H1 (cell line): Measurements from ENCODE around the gene RPL38. TPM values are rescaled to one million over a fixed set of nuclear protein-coding genes. Genes with fewer than 3 reads are reported as not detected.

Source experiments
- CTCF ChIA-PET: fragments of 300-600 bp; sonication (Branson Sonifier 250); formaldehyde crosslinking; loops from one replicate; lab custom pipeline; 2021; ENCODE audit not compliant: partially characterized antibody; lab: Charles Lee
- POLR2A ChIA-PET: fragments of 300-600 bp; sonication (Branson Sonifier 250); formaldehyde crosslinking; loops from one replicate; lab custom pipeline; 2021; ENCODE audit warnings: inconsistent platforms; ENCODE audit not compliant: partially characterized antibody; lab: Charles Lee
- DNase-seq, 2 experiments: peaks; one replicate each; pipeline versions ENCODE4 v3.0.0 to v3.0.0-alpha.2; 2010 to 2022; ENCODE audit warnings: low spot score in 2 of 2, low read depth in 1 of 2, mixed read lengths in 1 of 2
- FAIRE-seq: peaks from 2 replicates; lab custom pipeline; 2011; peaks lifted over from hg19 to GRCh38; lab: Jason Lieb, UNC
- H2AFZ ChIP-seq: 2 replicates; pipeline ENCODE4 v1.8.1; 2012; ENCODE audit warnings: low read length, inconsistent platforms
- H2AK5ac ChIP-seq: 2 replicates; pipeline ENCODE4 v1.6.1; 2013; ENCODE audit warnings: low read depth, low read length
- H2BK120ac ChIP-seq: replicated peaks from 2 replicates; pipeline ENCODE3; 2013; ENCODE audit warnings: low read depth, low read length, inconsistent platforms
- H2BK12ac ChIP-seq: 2 replicates; pipeline ENCODE4 v1.6.1; 2013; ENCODE audit warnings: low read depth, low read length
- H2BK15ac ChIP-seq: 2 replicates; pipeline ENCODE4 v1.6.1; 2013; ENCODE audit warnings: low read length
- H2BK20ac ChIP-seq: 2 replicates; pipeline ENCODE4 v1.6.1; 2013; ENCODE audit warnings: low read length
- H2BK5ac ChIP-seq: 2 replicates; pipeline ENCODE4 v1.6.1; 2013; ENCODE audit warnings: low read depth, low read length
- H3K14ac ChIP-seq: 2 replicates; pipeline ENCODE4 v1.6.1; 2013; ENCODE audit warnings: inconsistent platforms; ENCODE audit not compliant: insufficient read length
- H3K18ac ChIP-seq: 2 replicates; pipeline ENCODE4 v1.6.1; 2013; ENCODE audit warnings: low read length; ENCODE audit errors: extremely low read depth
- H3K23ac ChIP-seq: 2 replicates; pipeline ENCODE4 v1.6.1; 2013; ENCODE audit warnings: inconsistent platforms; ENCODE audit not compliant: insufficient read length
- H3K23me2 ChIP-seq: 2 replicates; pipeline ENCODE4 v1.6.1; 2013; ENCODE audit warnings: low read depth, low read length
- H3K27ac ChIP-seq: 2 replicates; pipeline ENCODE4 v1.6.1; 2011; ENCODE audit warnings: low read depth, low read length, inconsistent platforms
- H3K27me3 ChIP-seq, 4 experiments: replicated peaks in 1 of 4; 1 replicate in 1 of 4; 2 replicates in 3 of 4; pipeline versions ENCODE4 v1.6.1 to v1.8.1; 2011 to 2013; ENCODE audit warnings: low read length in 3 of 4, mild to moderate bottlenecking in 3 of 4, inconsistent platforms in 2 of 4, mixed read lengths in 2 of 4, moderate library complexity in 1 of 4; ENCODE audit not compliant: control insufficient read depth in 3 of 4, insufficient read depth in 3 of 4; ENCODE audit errors: extremely low read depth in 1 of 4
- H3K36me3 ChIP-seq, 4 experiments: 2 replicates each; pipeline versions ENCODE4 v1.6.1 to v1.8.1; 2011 to 2013; ENCODE audit warnings: mild to moderate bottlenecking in 4 of 4, low read length in 3 of 4, moderate library complexity in 2 of 4, control low read depth in 1 of 4, inconsistent platforms in 1 of 4; ENCODE audit not compliant: insufficient read depth in 4 of 4, control insufficient read depth in 2 of 4
- H3K4ac ChIP-seq: replicated peaks from 2 replicates; pipeline ENCODE3; 2013; ENCODE audit warnings: low read length, low read depth, mixed read lengths, inconsistent platforms; ENCODE audit not compliant: insufficient read length
- H3K4me1 ChIP-seq, 4 experiments: replicated peaks in 1 of 4; 1 replicate in 1 of 4; 2 replicates in 3 of 4; pipeline versions ENCODE4 v1.6.1 to v1.8.1; 2011 to 2013; ENCODE audit warnings: low read length in 3 of 4, inconsistent platforms in 2 of 4, mixed read lengths in 1 of 4; ENCODE audit not compliant: insufficient read depth in 4 of 4, control insufficient read depth in 3 of 4
- H3K4me2 ChIP-seq, 2 experiments: 2 replicates each; pipeline versions ENCODE4 v1.6.1 to v1.8.1; 2011 to 2013; ENCODE audit warnings: low read depth in 2 of 2, low read length in 2 of 2, control low read depth in 1 of 2, inconsistent platforms in 1 of 2, mild to moderate bottlenecking in 1 of 2; ENCODE audit not compliant: insufficient read depth in 1 of 2
- H3K4me3 ChIP-seq, 4 experiments: fragments of 200-600, 300-600 bp in 1 of 4; sonication (generic), shearing (Covaris generic), sonication (Bioruptor Twin) in 1 of 4; 2 replicates each; pipeline versions ENCODE4 v1.5.1 to v1.8.1; 2011 to 2016; ENCODE audit warnings: low read length in 4 of 4, low read depth in 3 of 4, control low read depth in 2 of 4, inconsistent platforms in 2 of 4, mild to moderate bottlenecking in 2 of 4, mixed read lengths in 1 of 4, moderate library complexity in 1 of 4; ENCODE audit not compliant: insufficient read depth in 2 of 4; ENCODE audit errors: extremely low read depth in 1 of 4
- H3K56ac ChIP-seq: replicated peaks from 2 replicates; pipeline ENCODE3; 2013; ENCODE audit warnings: low read depth, mild to moderate bottlenecking, mixed read lengths, low read length, inconsistent platforms; ENCODE audit not compliant: insufficient read length
- H3K79me1 ChIP-seq: 2 replicates; pipeline ENCODE4 v1.6.1; 2013; ENCODE audit warnings: low read depth, low read length, control low read depth
- H3K79me2 ChIP-seq, 2 experiments: 2 replicates each; pipeline versions ENCODE4 v1.6.1 to v1.8.1; 2012 to 2013; ENCODE audit warnings: low read length in 2 of 2, mild to moderate bottlenecking in 2 of 2, inconsistent platforms in 1 of 2; ENCODE audit not compliant: insufficient read depth in 2 of 2, control insufficient read depth in 1 of 2
- H3K9ac ChIP-seq, 4 experiments: replicated peaks in 1 of 4; 1 replicate in 1 of 4; 2 replicates in 3 of 4; pipeline versions ENCODE4 v1.6.1 to v1.8.1; 2011 to 2013; ENCODE audit warnings: low read depth in 3 of 4, low read length in 3 of 4, control low read depth in 2 of 4, mild to moderate bottlenecking in 2 of 4, moderate library complexity in 2 of 4, inconsistent platforms in 1 of 4; ENCODE audit errors: extremely low read depth in 1 of 4
- H3K9me3 ChIP-seq, 2 experiments: 2 replicates each; pipeline versions ENCODE4 v1.6.1 to v1.8.1; 2012 to 2013; ENCODE audit warnings: mild to moderate bottlenecking in 2 of 2, moderate library complexity in 2 of 2, control low read depth in 1 of 2, inconsistent platforms in 1 of 2, low read depth in 1 of 2, low read length in 1 of 2, mixed read lengths in 1 of 2; ENCODE audit not compliant: insufficient read depth in 2 of 2
- H4K20me1 ChIP-seq, 2 experiments: replicated peaks in 1 of 2; 2 replicates each; pipeline versions ENCODE3 to v1.8.1; 2011 to 2013; ENCODE audit warnings: inconsistent platforms in 2 of 2, low read length in 2 of 2, mild to moderate bottlenecking in 1 of 2; ENCODE audit not compliant: insufficient read depth in 2 of 2, control insufficient read depth in 1 of 2
- H4K5ac ChIP-seq: 2 replicates; pipeline ENCODE4 v1.6.1; 2013; ENCODE audit warnings: low read length, low read depth, mixed read lengths, inconsistent platforms; ENCODE audit not compliant: insufficient read length
- H4K8ac ChIP-seq: 2 replicates; pipeline ENCODE4 v1.8.0; 2013; ENCODE audit warnings: mild to moderate bottlenecking, moderate library complexity, low read length, inconsistent platforms; ENCODE audit not compliant: insufficient read depth; ENCODE audit errors: extremely low read depth
- H4K91ac ChIP-seq: replicated peaks from 2 replicates; pipeline ENCODE3; 2013; ENCODE audit warnings: low read length, mixed read lengths, inconsistent platforms; ENCODE audit not compliant: insufficient read length
- CEBPB ChIP-seq: IDR thresholded peaks from 2 replicates; pipeline ENCODE4 v1.6.1; 2012; ENCODE audit warnings: low read depth, low read length
- POLR2A ChIP-seq, 2 experiments: IDR thresholded peaks; 1 replicate in 1 of 2; 2 replicates in 1 of 2; pipeline ENCODE4 v1.6.1; 2011; ENCODE audit warnings: low read depth in 2 of 2, low read length in 2 of 2, mild to moderate bottlenecking in 2 of 2; ENCODE audit errors: control extremely low read depth in 1 of 2
- SIN3A ChIP-seq, 2 experiments: IDR thresholded peaks in 1 of 2; conservative IDR thresholded peaks in 1 of 2; 2 replicates each; pipeline ENCODE4 v1.6.1; 2011 to 2012; ENCODE audit warnings: low read length in 2 of 2, improper control_type of control experiment in 1 of 2, low read depth in 1 of 2, mild to moderate bottlenecking in 1 of 2
- SP4 ChIP-seq: IDR thresholded peaks from 2 replicates; pipeline ENCODE4 v1.6.1; 2012; ENCODE audit warnings: low read length, inconsistent platforms
- WGBS, 2 experiments: shearing (Covaris generic) in 1 of 2; methylation state at CpG; one replicate each; pipeline versions ENCODE4 v1.1.6 to v1.1.7; 2013 to 2015; ENCODE audit warnings: low lambda C conversion rate in 2 of 2, mixed read lengths in 2 of 2, inconsistent platforms in 1 of 2, low coverage in 1 of 2, missing lambda C conversion rate in 1 of 2; ENCODE audit not compliant: insufficient replicate concordance in 2 of 2, insufficient coverage in 1 of 2, insufficient read length in 1 of 2; ENCODE audit errors: extremely low coverage in 1 of 2, missing lambda C conversion rate in 1 of 2; 5-methylcytosine and 5-hydroxymethylcytosine counted together
- polyA plus RNA-seq, 7 experiments: library from polyadenylated mRNA; depleted of rRNA in 3 of 7; stranded (reverse) in 5 of 7; unstranded in 2 of 7; fragments of >200 nt in 5 of 7; fragments of 200-250 nt in 2 of 7; gene quantifications; 1 replicate in 5 of 7; 2 replicates in 1 of 7; 4 replicates in 1 of 7; pipeline versions ENCODE4 v1.2.1 to v1.2.3, GENCODE V29; 2011 to 2013; ENCODE audit warnings: missing spikeins in 2 of 7, mixed read lengths in 2 of 7
- total RNA-seq: library from RNA; stranded (reverse); fragmentation: NEBNext Ultra II Directional; extraction: Animal tissue kit (Norgen Biotek cat#: 25700); gene quantifications from 2 replicates; pipeline ENCODE4 v1.2.1, GENCODE V29; 2021

Gene RPL38
- total and polyA plus RNA-seq, 2 of the 8 experiments (the other 6 are each of a cell fraction or from before 2014, with no cell fraction given): 412 to 1,195 TPM

GRCh38 chr17:74230896-74231295 is 27.4 kb downstream of the RPL38 start:
- H3K4me3 ChIP-seq: no peak overlapping the region
- no peak overlapping the region for H2BK20ac ChIP-seq
- H3K9me3 ChIP-seq: no peaks in the 10 kb centered on the region
- H3K27ac ChIP-seq: no peak overlapping the region
- H3K79me2 ChIP-seq: no peaks in the 10 kb centered on the region
- H3K14ac ChIP-seq: no peak overlapping the region
- no peak overlapping the region for H2AK5ac ChIP-seq
- H3K9ac ChIP-seq: no peak overlapping the region
- no peak for TF ChIP-seq POLR2A (IDR thresholded peaks at IDR 0.05; ENCODE audit: control extremely low read depth in 1 of 2, low read depth in 2 of 2, low read length in 2 of 2)
- TF ChIP-seq SIN3A (conservative IDR thresholded peaks at IDR 0.05 in 1 of 2, IDR thresholded peaks at IDR 0.05 in 1 of 2; ENCODE audit: low read depth in 1 of 2, low read length in 2 of 2): no peak
- TF ChIP-seq SP4: no peak
- no peak for TF ChIP-seq CEBPB
- TF ChIP-seq, all 59 proteins: peak for 0
- Histone ChIP-seq H3K4me1 (peaks cover 0 to under 1% (median under 1%) of the 10 kb centered on the region in 4 experiments; a peak in 3 of 7 replicates), H3K23me2 (no peaks in the 10 kb centered on the region), H2BK12ac (no peak overlapping the region), H3K4ac (no peak overlapping the region), H3K79me1 (no peaks in the 10 kb centered on the region), H2BK5ac (no peak overlapping the region), H4K20me1 (no peaks in the 10 kb centered on the region), H3K27me3 (no peaks in the 10 kb centered on the region), H3K36me3 (no peaks in the 10 kb centered on the region), H3K18ac (no peak overlapping the region), H4K91ac (no peak overlapping the region), H2BK15ac (no peak overlapping the region), H4K8ac (no peak overlapping the region), H2AFZ (no peak overlapping the region), H3K23ac (no peak overlapping the region), H4K5ac (no peak overlapping the region), H2BK120ac (no peak overlapping the region), H3K56ac (no peak overlapping the region), H3K4me2 (no peak overlapping the region)
- CTCF ChIA-PET: interaction anchor here (1.7 kb wide), 1 partner anchor 11 kb away, joined by 5 read pairs; no protein-coding TSS in a partner anchor
- FAIRE-seq (no peak), DNase-seq (no peak)
- 92% methylated on average over 14 of the region's 16 CpGs; no CpG with 5 or more reads in 1 of the 2 experiments for WGBS, 2 experiments
- POLR2A ChIA-PET: interaction anchor here (1.1 to 1.8 kb wide), 4 partner anchors 9 to 25 kb away, joined by 3 to 4 read pairs (median 4); no protein-coding TSS in a partner anchor
